Coronary artery (tissue), 2 donors: ENCODE measurements around the gene PLXNA3.

Source experiments
- DNase-seq: peaks from one replicate; pipeline ENCODE4 v3.0.0-alpha.2; 2017; ENCODE audit warnings: low spot score
- H3K27ac ChIP-seq, 2 donors: fragments of 200-600 bp; sonication (generic); one replicate each; pipeline ENCODE4 v1.5.1; 2016 to 2019
- H3K4me3 ChIP-seq: fragments of 200-600 bp; sonication (generic); 2 replicates; pipeline ENCODE4 v1.5.1; 2016; ENCODE audit warnings: mild to moderate bottlenecking, moderate library complexity
- CTCF ChIP-seq: fragments of 200-600 bp; sonication (generic); IDR thresholded peaks from one replicate; pipeline ENCODE4 v1.5.1; 2019; ENCODE audit warnings: antibody characterized with exemption

The PLXNA3 gene

DNA sequence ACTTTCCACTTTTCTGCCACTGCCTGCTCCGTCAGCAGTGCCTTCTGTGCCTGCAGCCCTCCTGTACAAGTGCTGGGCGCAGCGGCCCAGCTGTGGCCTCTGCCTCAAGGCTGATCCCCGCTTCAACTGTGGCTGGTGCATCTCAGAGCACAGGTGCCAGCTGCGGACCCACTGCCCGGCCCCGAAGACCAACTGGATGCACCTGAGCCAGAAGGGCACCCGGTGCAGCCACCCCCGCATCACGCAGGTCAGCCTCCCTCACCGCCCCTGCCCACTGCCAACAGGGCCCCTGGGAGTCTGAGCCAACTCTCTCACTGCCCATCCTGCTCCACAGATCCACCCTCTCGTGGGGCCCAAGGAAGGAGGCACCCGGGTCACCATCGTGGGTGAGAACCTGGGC lies 7.5 kb downstream of the PLXNA3 start:
- no peak overlapping the region for H3K4me3 ChIP-seq

GRCh38 chrX:154466036-154466435 lies 8.0 kb downstream of the PLXNA3 start:
- Histone ChIP-seq H3K4me3 (no peak overlapping the region), H3K27ac (no peak overlapping the region)
- TF ChIP-seq CTCF: no peak
- no peak for DNase-seq

More for the DNA sequence above, 7.5 kb downstream of the PLXNA3 start:
- DNase-seq: no peak
- TF ChIP-seq CTCF: no peak
- no peak overlapping the region for H3K27ac ChIP-seq

DNA sequence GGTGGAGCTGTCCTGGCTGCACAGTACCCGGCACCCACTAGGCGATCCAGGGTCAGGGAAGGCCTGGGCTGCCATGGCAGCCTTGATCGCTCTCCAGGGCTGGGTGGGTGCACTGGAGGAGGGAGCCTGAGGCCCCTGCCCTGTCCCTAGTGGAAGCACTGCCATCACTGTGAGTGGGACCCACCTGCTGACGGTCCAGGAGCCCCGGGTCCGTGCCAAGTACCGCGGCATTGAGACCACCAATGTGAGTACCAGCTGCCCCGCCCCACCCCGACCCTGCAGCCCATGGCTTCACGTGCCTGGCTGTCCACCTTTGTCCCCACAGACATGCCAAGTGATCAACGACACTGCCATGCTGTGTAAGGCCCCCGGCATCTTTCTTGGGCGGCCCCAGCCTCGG lies 8.8 kb downstream of the PLXNA3 start:
- Histone ChIP-seq H3K27ac (no peak overlapping the region), H3K4me3 (no peak overlapping the region)
- DNase-seq: no peak
- no peak for TF ChIP-seq CTCF

GRCh38 chrX:154467556-154467955 lies 9.5 kb downstream of the PLXNA3 start:
- no peak for DNase-seq
- TF ChIP-seq CTCF: no peak
- no peak overlapping the region for H3K27ac ChIP-seq
- H3K4me3 ChIP-seq: no peak overlapping the region

DNA sequence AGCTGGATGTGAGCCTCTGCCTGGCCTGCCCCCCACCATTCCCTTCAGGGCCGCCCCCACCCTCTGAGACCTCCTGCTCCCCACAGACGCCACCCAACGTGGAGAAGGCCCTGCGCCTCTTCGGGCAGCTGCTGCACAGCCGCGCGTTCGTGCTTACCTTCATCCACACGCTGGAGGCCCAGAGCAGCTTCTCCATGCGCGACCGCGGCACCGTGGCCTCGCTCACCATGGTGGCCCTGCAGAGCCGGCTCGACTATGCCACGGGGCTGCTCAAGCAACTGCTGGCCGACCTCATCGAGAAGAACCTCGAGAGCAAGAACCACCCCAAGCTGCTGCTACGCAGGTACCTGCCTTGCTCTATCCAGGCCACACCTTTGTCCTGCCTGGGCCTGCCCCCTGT lies 10.1 kb downstream of the PLXNA3 start:
- Histone ChIP-seq H3K27ac (no peak overlapping the region), H3K4me3 (no peak overlapping the region)
- no peak for TF ChIP-seq CTCF
- DNase-seq: no peak

DNA sequence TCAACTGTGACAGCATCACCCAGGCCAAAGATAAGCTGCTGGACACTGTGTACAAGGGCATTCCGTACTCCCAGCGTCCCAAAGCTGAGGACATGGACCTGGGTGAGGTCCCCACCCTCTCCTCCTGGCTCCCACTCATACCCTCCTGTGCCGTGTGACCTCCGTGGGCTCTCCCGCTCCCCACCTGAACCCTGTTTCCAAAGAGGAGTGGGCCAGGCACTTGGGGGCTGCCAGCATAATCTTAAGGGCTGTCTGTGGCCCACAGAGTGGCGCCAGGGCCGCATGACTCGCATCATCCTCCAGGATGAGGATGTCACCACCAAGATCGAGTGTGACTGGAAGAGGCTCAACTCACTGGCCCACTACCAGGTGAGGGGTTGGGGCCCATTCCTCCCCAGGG lies 11.0 kb downstream of the PLXNA3 start:
- Histone ChIP-seq H3K27ac (no peak overlapping the region), H3K4me3 (no peak overlapping the region)
- no peak for DNase-seq
- TF ChIP-seq CTCF: no peak

- Histone ChIP-seq H3K27ac (no peak overlapping the region), H3K4me3 (no peak overlapping the region)
- TF ChIP-seq CTCF: no peak
- DNase-seq: no peak
Observed at GRCh38 chrX:154469880-154470279, 11.8 kb downstream of the PLXNA3 start.
